ENCODE results near the gene RNF217.

RNF217 gene

DNA sequence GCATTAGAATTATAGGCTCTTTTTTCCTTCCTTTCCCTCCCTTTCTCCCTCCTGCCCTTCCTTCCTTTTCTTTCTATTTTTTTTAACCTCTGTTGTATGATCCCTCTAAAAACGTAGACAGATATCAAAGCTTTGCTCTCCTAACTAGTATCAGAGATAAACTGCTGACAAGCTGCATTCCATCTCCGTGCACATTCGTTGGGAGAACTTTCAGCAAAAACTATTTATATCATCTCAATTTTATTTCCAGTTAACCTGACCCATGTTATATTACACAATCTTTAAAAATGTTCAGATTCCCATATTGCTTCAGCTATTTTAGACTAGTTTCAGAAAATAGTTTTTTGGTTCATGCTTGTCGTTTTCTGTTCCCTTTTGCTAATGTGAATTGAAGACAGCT lies 47.3 kb downstream of the RNF217 start:
- Histone ChIP-seq H2AFZ (ENCODE audit: low read length) (no peak overlapping the region), H3K9me2 (replicated peaks; ENCODE audit: low read depth, low read length) (no peaks in the 10 kb centered on the region), H4K20me1 (ENCODE audit: insufficient read depth, low read length, poor library complexity, severe bottlenecking) (no peaks in the 10 kb centered on the region), H3K4me3 (ENCODE audit: low read length, poor library complexity, severe bottlenecking) (no peak overlapping the region), H3K4me1 (ENCODE audit: insufficient read depth, low read length, poor library complexity, severe bottlenecking) (no peaks in the 10 kb centered on the region), H3K9ac (ENCODE audit: low read depth, low read length, poor library complexity, severe bottlenecking) (no peak overlapping the region), H3F3A (ENCODE audit: low read depth) (no peaks in the 10 kb centered on the region), H3K79me2 (ENCODE audit: insufficient read depth, low read length) (no peaks in the 10 kb centered on the region), H3K36me3 (ENCODE audit: insufficient read depth, low read length) (no peaks in the 10 kb centered on the region), H3K4me2 (ENCODE audit: low read depth, low read length, poor library complexity, severe bottlenecking) (no peak overlapping the region), H3K27me3 (ENCODE audit: insufficient read depth, low read length, poor library complexity, severe bottlenecking) (no peaks in the 10 kb centered on the region), H3K9me3 (ENCODE audit: insufficient read depth, low read depth, low read length) (no peaks in the 10 kb centered on the region)
- TF ChIP-seq EZH2phosphoT487 (IDR thresholded peaks at IDR 0.05; ENCODE audit: borderline replicate concordance): no peak
- TF ChIP-seq, protein P1, sequence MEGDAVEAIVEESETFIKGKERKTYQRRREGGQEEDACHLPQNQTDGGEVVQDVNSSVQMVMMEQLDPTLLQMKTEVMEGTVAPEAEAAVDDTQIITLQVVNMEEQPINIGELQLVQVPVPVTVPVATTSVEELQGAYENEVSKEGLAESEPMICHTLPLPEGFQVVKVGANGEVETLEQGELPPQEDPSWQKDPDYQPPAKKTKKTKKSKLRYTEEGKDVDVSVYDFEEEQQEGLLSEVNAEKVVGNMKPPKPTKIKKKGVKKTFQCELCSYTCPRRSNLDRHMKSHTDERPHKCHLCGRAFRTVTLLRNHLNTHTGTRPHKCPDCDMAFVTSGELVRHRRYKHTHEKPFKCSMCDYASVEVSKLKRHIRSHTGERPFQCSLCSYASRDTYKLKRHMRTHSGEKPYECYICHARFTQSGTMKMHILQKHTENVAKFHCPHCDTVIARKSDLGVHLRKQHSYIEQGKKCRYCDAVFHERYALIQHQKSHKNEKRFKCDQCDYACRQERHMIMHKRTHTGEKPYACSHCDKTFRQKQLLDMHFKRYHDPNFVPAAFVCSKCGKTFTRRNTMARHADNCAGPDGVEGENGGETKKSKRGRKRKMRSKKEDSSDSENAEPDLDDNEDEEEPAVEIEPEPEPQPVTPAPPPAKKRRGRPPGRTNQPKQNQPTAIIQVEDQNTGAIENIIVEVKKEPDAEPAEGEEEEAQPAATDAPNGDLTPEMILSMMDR (conservative IDR thresholded peaks at IDR 0.05; ENCODE audit: low read length): no peak

DNA sequence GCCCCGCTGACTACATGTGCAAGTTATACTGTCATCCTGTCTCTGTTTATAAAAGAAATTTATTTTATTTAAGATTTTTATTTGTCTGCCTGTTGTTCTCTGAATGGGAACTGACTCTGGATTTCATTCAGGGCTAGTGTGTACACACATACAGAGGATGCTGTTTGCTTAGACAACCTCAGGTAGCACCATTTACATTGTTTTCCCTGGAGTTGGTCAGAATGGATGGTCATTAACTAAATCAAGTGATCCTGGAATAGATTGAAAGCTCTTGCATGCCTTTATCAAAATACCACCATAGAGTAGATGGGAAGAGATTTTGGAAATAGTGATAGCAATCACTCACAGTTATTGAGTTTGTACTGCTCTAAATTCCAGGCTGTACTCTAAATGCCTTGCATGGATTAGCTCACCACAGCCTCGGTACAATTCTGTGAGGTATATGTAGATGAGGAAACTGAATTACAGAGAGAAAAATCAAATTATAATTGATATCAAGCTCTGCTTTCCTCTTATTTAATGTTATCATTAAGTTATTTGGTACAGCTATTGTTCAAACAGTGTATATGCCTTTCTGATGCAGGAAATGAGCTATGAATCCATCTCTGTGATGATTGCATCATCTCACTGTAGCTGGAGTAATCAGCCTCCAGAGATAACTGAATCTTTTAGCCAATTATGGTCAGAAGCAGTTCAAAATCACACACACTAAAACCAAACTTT lies 51.9 kb downstream of the RNF217 start:
- no peaks in the 10 kb centered on the region for H3K4me1 ChIP-seq (ENCODE audit: insufficient read depth, low read length, poor library complexity, severe bottlenecking)
- H3K27me3 ChIP-seq (ENCODE audit: insufficient read depth, low read length, poor library complexity, severe bottlenecking): no peaks in the 10 kb centered on the region
- H3K36me3 ChIP-seq (ENCODE audit: insufficient read depth, low read length): no peaks in the 10 kb centered on the region
- no peak overlapping the region for H3K4me3 ChIP-seq (ENCODE audit: low read length, poor library complexity, severe bottlenecking)
- no peaks in the 10 kb centered on the region for H3F3A ChIP-seq (ENCODE audit: low read depth)
- H4K20me1 ChIP-seq (ENCODE audit: insufficient read depth, low read length, poor library complexity, severe bottlenecking): no peaks in the 10 kb centered on the region
- H2AFZ ChIP-seq (ENCODE audit: low read length): no peak overlapping the region
- no peak for TF ChIP-seq EZH2phosphoT487 (IDR thresholded peaks at IDR 0.05; ENCODE audit: borderline replicate concordance)
- TF ChIP-seq, protein P1 (conservative IDR thresholded peaks at IDR 0.05; ENCODE audit: low read length): no peak
- H3K9ac ChIP-seq (ENCODE audit: low read depth, low read length, poor library complexity, severe bottlenecking): no peak overlapping the region
- H3K9me3 ChIP-seq (ENCODE audit: insufficient read depth, low read depth, low read length): no peaks in the 10 kb centered on the region
- no peak overlapping the region for H3K4me2 ChIP-seq (ENCODE audit: low read depth, low read length, poor library complexity, severe bottlenecking)
- no peaks in the 10 kb centered on the region for H3K79me2 ChIP-seq (ENCODE audit: insufficient read depth, low read length)
- H3K9me2 ChIP-seq (replicated peaks; ENCODE audit: low read depth, low read length): no peaks in the 10 kb centered on the region

DNA sequence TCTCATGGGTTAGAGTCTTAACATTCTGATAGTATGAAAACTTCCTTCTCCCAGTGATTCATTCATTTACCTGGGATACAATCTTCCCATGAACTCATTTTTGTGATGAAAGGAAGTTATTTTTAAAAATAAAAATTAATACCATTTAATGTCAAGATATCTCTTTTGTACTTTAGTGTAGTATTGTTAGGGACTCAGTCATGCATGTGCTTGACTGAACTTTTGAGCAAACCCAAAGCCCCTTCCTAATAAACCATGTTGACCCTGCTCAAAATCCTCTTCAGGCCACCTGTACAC lies 52.4 kb downstream of the RNF217 start:
- no peak for TF ChIP-seq EZH2phosphoT487 (IDR thresholded peaks at IDR 0.05; ENCODE audit: borderline replicate concordance)
- TF ChIP-seq, protein P1 (conservative IDR thresholded peaks at IDR 0.05; ENCODE audit: low read length): no peak
- Histone ChIP-seq H2AFZ (ENCODE audit: low read length) (no peak overlapping the region), H3K79me2 (ENCODE audit: insufficient read depth, low read length) (no peaks in the 10 kb centered on the region), H4K20me1 (ENCODE audit: insufficient read depth, low read length, poor library complexity, severe bottlenecking) (no peaks in the 10 kb centered on the region), H3K4me2 (ENCODE audit: low read depth, low read length, poor library complexity, severe bottlenecking) (no peak overlapping the region), H3K36me3 (ENCODE audit: insufficient read depth, low read length) (no peaks in the 10 kb centered on the region), H3K9ac (ENCODE audit: low read depth, low read length, poor library complexity, severe bottlenecking) (no peak overlapping the region), H3K27me3 (ENCODE audit: insufficient read depth, low read length, poor library complexity, severe bottlenecking) (no peaks in the 10 kb centered on the region), H3F3A (ENCODE audit: low read depth) (no peaks in the 10 kb centered on the region), H3K4me3 (ENCODE audit: low read length, poor library complexity, severe bottlenecking) (no peak overlapping the region), H3K9me2 (replicated peaks; ENCODE audit: low read depth, low read length) (no peaks in the 10 kb centered on the region), H3K9me3 (ENCODE audit: insufficient read depth, low read depth, low read length) (no peaks in the 10 kb centered on the region), H3K4me1 (ENCODE audit: insufficient read depth, low read length, poor library complexity, severe bottlenecking) (no peaks in the 10 kb centered on the region)

Data from Loucy (cell line).